ENCODE data around the gene GRIN1. TPM values are rescaled to one million over a fixed set of nuclear protein-coding genes. Genes with fewer than 3 reads are reported as not detected.

GRIN1 gene
- total and polyA plus RNA-seq, 2 of the 13 experiments (the other 11 are each of a cell fraction or from before 2014, with no cell fraction given): 0.13 TPM; not detected in 1

DNA sequence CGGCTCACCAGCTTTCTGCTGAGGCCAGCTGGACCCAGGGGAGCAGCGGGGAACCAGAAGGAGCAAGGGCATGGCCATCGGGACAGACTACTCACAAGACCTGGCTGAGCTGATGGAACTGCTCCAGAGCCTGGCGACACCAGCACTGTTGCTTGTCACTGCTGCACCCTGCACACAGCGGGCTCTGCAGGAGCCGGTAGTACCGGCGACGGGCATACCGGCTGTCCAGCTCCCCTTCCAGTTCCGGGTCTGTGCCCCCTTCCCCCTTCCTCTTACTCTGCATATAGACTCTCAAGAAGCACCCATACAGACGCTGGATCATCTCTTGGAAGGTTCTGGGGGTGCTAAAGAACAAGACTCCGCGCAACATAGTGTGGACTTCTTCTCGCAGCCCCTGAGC, 48.4 kb downstream of the GRIN1 start (continued):
- TF ChIP-seq, protein P1, sequence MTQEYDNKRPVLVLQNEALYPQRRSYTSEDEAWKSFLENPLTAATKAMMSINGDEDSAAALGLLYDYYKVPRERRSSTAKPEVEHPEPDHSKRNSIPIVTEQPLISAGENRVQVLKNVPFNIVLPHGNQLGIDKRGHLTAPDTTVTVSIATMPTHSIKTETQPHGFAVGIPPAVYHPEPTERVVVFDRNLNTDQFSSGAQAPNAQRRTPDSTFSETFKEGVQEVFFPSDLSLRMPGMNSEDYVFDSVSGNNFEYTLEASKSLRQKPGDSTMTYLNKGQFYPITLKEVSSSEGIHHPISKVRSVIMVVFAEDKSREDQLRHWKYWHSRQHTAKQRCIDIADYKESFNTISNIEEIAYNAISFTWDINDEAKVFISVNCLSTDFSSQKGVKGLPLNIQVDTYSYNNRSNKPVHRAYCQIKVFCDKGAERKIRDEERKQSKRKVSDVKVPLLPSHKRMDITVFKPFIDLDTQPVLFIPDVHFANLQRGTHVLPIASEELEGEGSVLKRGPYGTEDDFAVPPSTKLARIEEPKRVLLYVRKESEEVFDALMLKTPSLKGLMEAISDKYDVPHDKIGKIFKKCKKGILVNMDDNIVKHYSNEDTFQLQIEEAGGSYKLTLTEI (CRISPR knock-in tag; conservative IDR thresholded peaks at IDR 0.05): no peak
- no peak for TF ChIP-seq IRF9 (CRISPR knock-in tag; IDR thresholded peaks at IDR 0.05; ENCODE audit: borderline replicate concordance)
- TF ChIP-seq ZBTB1 (CRISPR knock-in tag; IDR thresholded peaks at IDR 0.05; ENCODE audit: borderline replicate concordance): no peak
- no peak for TF ChIP-seq ZNF878 (CRISPR knock-in tag; IDR thresholded peaks at IDR 0.05)
- no peak for TF ChIP-seq ZBED4 (CRISPR knock-in tag; IDR thresholded peaks at IDR 0.05; ENCODE audit: borderline replicate concordance)
- no peak for TF ChIP-seq EP300 (IDR thresholded peaks at IDR 0.05; ENCODE audit: low read depth in 2 of 2, low read length in 2 of 2)
- no peak for TF ChIP-seq EP300 (CRISPR knock-in tag; IDR thresholded peaks at IDR 0.05; ENCODE audit: borderline replicate concordance)
- TF ChIP-seq ELF4 (CRISPR knock-in tag; IDR thresholded peaks at IDR 0.05; ENCODE audit: borderline replicate concordance): no peak
- TF ChIP-seq, protein P2, sequence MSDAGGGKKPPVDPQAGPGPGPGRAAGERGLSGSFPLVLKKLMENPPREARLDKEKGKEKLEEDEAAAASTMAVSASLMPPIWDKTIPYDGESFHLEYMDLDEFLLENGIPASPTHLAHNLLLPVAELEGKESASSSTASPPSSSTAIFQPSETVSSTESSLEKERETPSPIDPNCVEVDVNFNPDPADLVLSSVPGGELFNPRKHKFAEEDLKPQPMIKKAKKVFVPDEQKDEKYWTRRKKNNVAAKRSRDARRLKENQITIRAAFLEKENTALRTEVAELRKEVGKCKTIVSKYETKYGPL (CRISPR knock-in tag; IDR thresholded peaks at IDR 0.05): no peak

Data from HepG2 (cell line).